B cell (primary cell): ENCODE measurements around the gene CEACAM20.

Experiments
- EZH2 ChIP-seq: IDR thresholded peaks from 2 replicates; pipeline ENCODE4 v1.6.1; 2012; ENCODE audit warnings: borderline replicate concordance, low read depth, mild to moderate bottlenecking, moderate library complexity, low read length; ENCODE audit not compliant: insufficient read depth, poor library complexity, severe bottlenecking
- TF ChIP-seq, protein P1 (sequence below): fragments of 200-600 bp; IDR thresholded peaks from one replicate; pipeline ENCODE4 v1.8.0; 2022; ENCODE audit warnings: antibody characterized with exemption, mild to moderate bottlenecking

DNA sequence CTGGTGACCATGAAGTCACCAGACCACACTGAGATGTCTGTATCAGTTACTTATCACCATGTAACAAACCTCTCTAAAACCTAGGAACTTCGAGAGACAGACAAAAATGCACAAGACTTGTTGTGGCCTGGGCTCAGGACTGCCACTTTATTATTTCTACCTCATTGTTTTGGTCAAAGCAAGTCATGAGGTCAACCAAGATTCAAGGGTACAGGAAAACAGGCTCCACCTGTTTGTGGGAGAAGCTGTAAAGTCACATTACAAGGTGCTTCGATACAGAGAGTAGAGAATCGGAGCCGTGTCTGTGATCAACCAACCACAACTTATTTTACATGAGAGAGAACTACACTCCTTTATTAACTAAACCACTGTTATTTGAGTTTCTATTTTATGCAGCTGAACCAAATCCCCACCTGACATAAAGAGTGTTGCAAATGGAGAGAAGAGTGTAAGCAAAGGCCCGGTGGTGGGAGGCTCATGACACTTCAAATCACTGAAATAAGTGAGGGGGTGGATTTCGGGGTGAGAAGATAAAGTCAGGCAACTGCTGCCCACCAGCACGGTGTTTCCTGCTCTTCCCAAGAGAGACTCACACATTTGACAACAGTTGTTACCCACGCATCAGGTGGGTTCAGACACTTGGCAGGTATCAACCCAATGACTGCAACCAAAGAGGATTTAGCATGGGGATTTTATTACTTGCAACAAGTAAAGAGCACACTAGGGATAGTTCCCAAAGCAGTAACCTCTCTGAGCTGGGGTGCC lies 44.9 kb upstream of the CEACAM20 start:
- TF ChIP-seq, protein P1, sequence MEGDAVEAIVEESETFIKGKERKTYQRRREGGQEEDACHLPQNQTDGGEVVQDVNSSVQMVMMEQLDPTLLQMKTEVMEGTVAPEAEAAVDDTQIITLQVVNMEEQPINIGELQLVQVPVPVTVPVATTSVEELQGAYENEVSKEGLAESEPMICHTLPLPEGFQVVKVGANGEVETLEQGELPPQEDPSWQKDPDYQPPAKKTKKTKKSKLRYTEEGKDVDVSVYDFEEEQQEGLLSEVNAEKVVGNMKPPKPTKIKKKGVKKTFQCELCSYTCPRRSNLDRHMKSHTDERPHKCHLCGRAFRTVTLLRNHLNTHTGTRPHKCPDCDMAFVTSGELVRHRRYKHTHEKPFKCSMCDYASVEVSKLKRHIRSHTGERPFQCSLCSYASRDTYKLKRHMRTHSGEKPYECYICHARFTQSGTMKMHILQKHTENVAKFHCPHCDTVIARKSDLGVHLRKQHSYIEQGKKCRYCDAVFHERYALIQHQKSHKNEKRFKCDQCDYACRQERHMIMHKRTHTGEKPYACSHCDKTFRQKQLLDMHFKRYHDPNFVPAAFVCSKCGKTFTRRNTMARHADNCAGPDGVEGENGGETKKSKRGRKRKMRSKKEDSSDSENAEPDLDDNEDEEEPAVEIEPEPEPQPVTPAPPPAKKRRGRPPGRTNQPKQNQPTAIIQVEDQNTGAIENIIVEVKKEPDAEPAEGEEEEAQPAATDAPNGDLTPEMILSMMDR = no peak
- no peak for TF ChIP-seq EZH2
